H1 (cell line): ENCODE measurements around the gene SLC24A3. TPM values are rescaled to one million over a fixed set of nuclear protein-coding genes. Genes with fewer than 3 reads are reported as not detected.

Source experiments
- CTCF ChIA-PET: fragments of 300-600 bp; sonication (Branson Sonifier 250); formaldehyde crosslinking; loops from one replicate; lab custom pipeline; 2021; ENCODE audit not compliant: partially characterized antibody; lab: Charles Lee
- POLR2A ChIA-PET: fragments of 300-600 bp; sonication (Branson Sonifier 250); formaldehyde crosslinking; loops from one replicate; lab custom pipeline; 2021; ENCODE audit warnings: inconsistent platforms; ENCODE audit not compliant: partially characterized antibody; lab: Charles Lee
- DNase-seq, 2 experiments: peaks; one replicate each; pipeline versions ENCODE4 v3.0.0 to v3.0.0-alpha.2; 2010 to 2022; ENCODE audit warnings: low spot score in 2 of 2, low read depth in 1 of 2, mixed read lengths in 1 of 2
- FAIRE-seq: peaks from 2 replicates; lab custom pipeline; 2011; peaks lifted over from hg19 to GRCh38; lab: Jason Lieb, UNC
- H2AFZ ChIP-seq: 2 replicates; pipeline ENCODE4 v1.8.1; 2012; ENCODE audit warnings: low read length, inconsistent platforms
- H2AK5ac ChIP-seq: 2 replicates; pipeline ENCODE4 v1.6.1; 2013; ENCODE audit warnings: low read depth, low read length
- H2BK120ac ChIP-seq: replicated peaks from 2 replicates; pipeline ENCODE3; 2013; ENCODE audit warnings: low read depth, low read length, inconsistent platforms
- H2BK12ac ChIP-seq: 2 replicates; pipeline ENCODE4 v1.6.1; 2013; ENCODE audit warnings: low read depth, low read length
- H2BK15ac ChIP-seq: 2 replicates; pipeline ENCODE4 v1.6.1; 2013; ENCODE audit warnings: low read length
- H2BK20ac ChIP-seq: 2 replicates; pipeline ENCODE4 v1.6.1; 2013; ENCODE audit warnings: low read length
- H2BK5ac ChIP-seq: 2 replicates; pipeline ENCODE4 v1.6.1; 2013; ENCODE audit warnings: low read depth, low read length
- H3K14ac ChIP-seq: 2 replicates; pipeline ENCODE4 v1.6.1; 2013; ENCODE audit warnings: inconsistent platforms; ENCODE audit not compliant: insufficient read length
- H3K18ac ChIP-seq: 2 replicates; pipeline ENCODE4 v1.6.1; 2013; ENCODE audit warnings: low read length; ENCODE audit errors: extremely low read depth
- H3K23ac ChIP-seq: 2 replicates; pipeline ENCODE4 v1.6.1; 2013; ENCODE audit warnings: inconsistent platforms; ENCODE audit not compliant: insufficient read length
- H3K23me2 ChIP-seq: 2 replicates; pipeline ENCODE4 v1.6.1; 2013; ENCODE audit warnings: low read depth, low read length
- H3K27ac ChIP-seq: 2 replicates; pipeline ENCODE4 v1.6.1; 2011; ENCODE audit warnings: low read depth, low read length, inconsistent platforms
- H3K27me3 ChIP-seq, 4 experiments: replicated peaks in 1 of 4; 1 replicate in 1 of 4; 2 replicates in 3 of 4; pipeline versions ENCODE4 v1.6.1 to v1.8.1; 2011 to 2013; ENCODE audit warnings: low read length in 3 of 4, mild to moderate bottlenecking in 3 of 4, inconsistent platforms in 2 of 4, mixed read lengths in 2 of 4, moderate library complexity in 1 of 4; ENCODE audit not compliant: control insufficient read depth in 3 of 4, insufficient read depth in 3 of 4; ENCODE audit errors: extremely low read depth in 1 of 4
- H3K36me3 ChIP-seq, 4 experiments: 2 replicates each; pipeline versions ENCODE4 v1.6.1 to v1.8.1; 2011 to 2013; ENCODE audit warnings: mild to moderate bottlenecking in 4 of 4, low read length in 3 of 4, moderate library complexity in 2 of 4, control low read depth in 1 of 4, inconsistent platforms in 1 of 4; ENCODE audit not compliant: insufficient read depth in 4 of 4, control insufficient read depth in 2 of 4
- H3K4ac ChIP-seq: replicated peaks from 2 replicates; pipeline ENCODE3; 2013; ENCODE audit warnings: low read length, low read depth, mixed read lengths, inconsistent platforms; ENCODE audit not compliant: insufficient read length
- H3K4me1 ChIP-seq, 4 experiments: replicated peaks in 1 of 4; 1 replicate in 1 of 4; 2 replicates in 3 of 4; pipeline versions ENCODE4 v1.6.1 to v1.8.1; 2011 to 2013; ENCODE audit warnings: low read length in 3 of 4, inconsistent platforms in 2 of 4, mixed read lengths in 1 of 4; ENCODE audit not compliant: insufficient read depth in 4 of 4, control insufficient read depth in 3 of 4
- H3K4me2 ChIP-seq, 2 experiments: 2 replicates each; pipeline versions ENCODE4 v1.6.1 to v1.8.1; 2011 to 2013; ENCODE audit warnings: low read depth in 2 of 2, low read length in 2 of 2, control low read depth in 1 of 2, inconsistent platforms in 1 of 2, mild to moderate bottlenecking in 1 of 2; ENCODE audit not compliant: insufficient read depth in 1 of 2
- H3K4me3 ChIP-seq, 4 experiments: fragments of 200-600, 300-600 bp in 1 of 4; sonication (generic), shearing (Covaris generic), sonication (Bioruptor Twin) in 1 of 4; 2 replicates each; pipeline versions ENCODE4 v1.5.1 to v1.8.1; 2011 to 2016; ENCODE audit warnings: low read length in 4 of 4, low read depth in 3 of 4, control low read depth in 2 of 4, inconsistent platforms in 2 of 4, mild to moderate bottlenecking in 2 of 4, mixed read lengths in 1 of 4, moderate library complexity in 1 of 4; ENCODE audit not compliant: insufficient read depth in 2 of 4; ENCODE audit errors: extremely low read depth in 1 of 4
- H3K56ac ChIP-seq: replicated peaks from 2 replicates; pipeline ENCODE3; 2013; ENCODE audit warnings: low read depth, mild to moderate bottlenecking, mixed read lengths, low read length, inconsistent platforms; ENCODE audit not compliant: insufficient read length
- H3K79me1 ChIP-seq: 2 replicates; pipeline ENCODE4 v1.6.1; 2013; ENCODE audit warnings: low read depth, low read length, control low read depth
- H3K79me2 ChIP-seq, 2 experiments: 2 replicates each; pipeline versions ENCODE4 v1.6.1 to v1.8.1; 2012 to 2013; ENCODE audit warnings: low read length in 2 of 2, mild to moderate bottlenecking in 2 of 2, inconsistent platforms in 1 of 2; ENCODE audit not compliant: insufficient read depth in 2 of 2, control insufficient read depth in 1 of 2
- H3K9ac ChIP-seq, 4 experiments: replicated peaks in 1 of 4; 1 replicate in 1 of 4; 2 replicates in 3 of 4; pipeline versions ENCODE4 v1.6.1 to v1.8.1; 2011 to 2013; ENCODE audit warnings: low read depth in 3 of 4, low read length in 3 of 4, control low read depth in 2 of 4, mild to moderate bottlenecking in 2 of 4, moderate library complexity in 2 of 4, inconsistent platforms in 1 of 4; ENCODE audit errors: extremely low read depth in 1 of 4
- H3K9me3 ChIP-seq, 2 experiments: 2 replicates each; pipeline versions ENCODE4 v1.6.1 to v1.8.1; 2012 to 2013; ENCODE audit warnings: mild to moderate bottlenecking in 2 of 2, moderate library complexity in 2 of 2, control low read depth in 1 of 2, inconsistent platforms in 1 of 2, low read depth in 1 of 2, low read length in 1 of 2, mixed read lengths in 1 of 2; ENCODE audit not compliant: insufficient read depth in 2 of 2
- H4K20me1 ChIP-seq, 2 experiments: replicated peaks in 1 of 2; 2 replicates each; pipeline versions ENCODE3 to v1.8.1; 2011 to 2013; ENCODE audit warnings: inconsistent platforms in 2 of 2, low read length in 2 of 2, mild to moderate bottlenecking in 1 of 2; ENCODE audit not compliant: insufficient read depth in 2 of 2, control insufficient read depth in 1 of 2
- H4K5ac ChIP-seq: 2 replicates; pipeline ENCODE4 v1.6.1; 2013; ENCODE audit warnings: low read length, low read depth, mixed read lengths, inconsistent platforms; ENCODE audit not compliant: insufficient read length
- H4K8ac ChIP-seq: 2 replicates; pipeline ENCODE4 v1.8.0; 2013; ENCODE audit warnings: mild to moderate bottlenecking, moderate library complexity, low read length, inconsistent platforms; ENCODE audit not compliant: insufficient read depth; ENCODE audit errors: extremely low read depth
- H4K91ac ChIP-seq: replicated peaks from 2 replicates; pipeline ENCODE3; 2013; ENCODE audit warnings: low read length, mixed read lengths, inconsistent platforms; ENCODE audit not compliant: insufficient read length
- BCL11A ChIP-seq, 2 experiments: IDR thresholded peaks; one replicate each; pipeline ENCODE4 v1.6.1; 2011; ENCODE audit warnings: low read depth in 2 of 2, low read length in 2 of 2, mild to moderate bottlenecking in 2 of 2
- BRCA1 ChIP-seq: IDR thresholded peaks from 2 replicates; pipeline ENCODE4 v1.6.1; 2012; ENCODE audit warnings: low read depth, low read length, improper control_type of control experiment
- JUND ChIP-seq: IDR thresholded peaks from 2 replicates; pipeline ENCODE4 v1.6.1; 2011; ENCODE audit warnings: mild to moderate bottlenecking, improper control_type of control experiment, low read length
- KDM4A ChIP-seq: IDR thresholded peaks from one replicate; pipeline ENCODE4 v1.7.1; 2012; ENCODE audit warnings: low read depth, mild to moderate bottlenecking, moderate library complexity, low read length, inconsistent platforms; ENCODE audit not compliant: severe bottlenecking
- POLR2A ChIP-seq, 2 experiments: IDR thresholded peaks; 1 replicate in 1 of 2; 2 replicates in 1 of 2; pipeline ENCODE4 v1.6.1; 2011; ENCODE audit warnings: low read depth in 2 of 2, low read length in 2 of 2, mild to moderate bottlenecking in 2 of 2; ENCODE audit errors: control extremely low read depth in 1 of 2
- POLR2AphosphoS5 ChIP-seq: IDR thresholded peaks from 2 replicates; pipeline ENCODE4 v1.6.1; 2011; ENCODE audit warnings: low read depth, low read length
- RAD21 ChIP-seq, 2 experiments: IDR thresholded peaks in 1 of 2; conservative IDR thresholded peaks in 1 of 2; 2 replicates each; pipeline ENCODE4 v1.6.1; 2011; ENCODE audit warnings: low read depth in 2 of 2, low read length in 2 of 2, improper control_type of control experiment in 1 of 2, inconsistent platforms in 1 of 2, mild to moderate bottlenecking in 1 of 2, moderate library complexity in 1 of 2
- SAP30 ChIP-seq: fragments of 300-600 bp; sonication (generic); IDR thresholded peaks from 2 replicates; pipeline ENCODE4 v1.7.1; 2012; ENCODE audit warnings: low read length, moderate library complexity, mild to moderate bottlenecking, inconsistent platforms; ENCODE audit not compliant: insufficient read depth, insufficient replicate concordance
- SRF ChIP-seq: IDR thresholded peaks from 2 replicates; pipeline ENCODE4 v1.6.1; 2011; ENCODE audit warnings: mild to moderate bottlenecking, low read depth, low read length, moderate library complexity
- TAF1 ChIP-seq: IDR thresholded peaks from 2 replicates; pipeline ENCODE4 v1.6.1; 2011; ENCODE audit warnings: mild to moderate bottlenecking, low read depth, low read length
- TEAD4 ChIP-seq: IDR thresholded peaks from 2 replicates; pipeline ENCODE4 v1.6.1; 2012; ENCODE audit warnings: low read depth, low read length, inconsistent platforms, mixed read lengths
- YY1 ChIP-seq: IDR thresholded peaks from 2 replicates; pipeline ENCODE4 v1.6.1; 2011; ENCODE audit warnings: low read depth, mild to moderate bottlenecking, low read length
- ZNF274 ChIP-seq: IDR thresholded peaks from 2 replicates; pipeline ENCODE4 v1.7.0; 2012; ENCODE audit warnings: low read length, borderline replicate concordance; ENCODE audit errors: extremely low read depth
- WGBS, 2 experiments: shearing (Covaris generic) in 1 of 2; methylation state at CpG; one replicate each; pipeline versions ENCODE4 v1.1.6 to v1.1.7; 2013 to 2015; ENCODE audit warnings: low lambda C conversion rate in 2 of 2, mixed read lengths in 2 of 2, inconsistent platforms in 1 of 2, low coverage in 1 of 2, missing lambda C conversion rate in 1 of 2; ENCODE audit not compliant: insufficient replicate concordance in 2 of 2, insufficient coverage in 1 of 2, insufficient read length in 1 of 2; ENCODE audit errors: extremely low coverage in 1 of 2, missing lambda C conversion rate in 1 of 2; 5-methylcytosine and 5-hydroxymethylcytosine counted together
- polyA plus RNA-seq, 7 experiments: library from polyadenylated mRNA; depleted of rRNA in 3 of 7; stranded (reverse) in 5 of 7; unstranded in 2 of 7; fragments of >200 nt in 5 of 7; fragments of 200-250 nt in 2 of 7; gene quantifications; 1 replicate in 5 of 7; 2 replicates in 1 of 7; 4 replicates in 1 of 7; pipeline versions ENCODE4 v1.2.1 to v1.2.3, GENCODE V29; 2011 to 2013; ENCODE audit warnings: missing spikeins in 2 of 7, mixed read lengths in 2 of 7
- total RNA-seq: library from RNA; stranded (reverse); fragmentation: NEBNext Ultra II Directional; extraction: Animal tissue kit (Norgen Biotek cat#: 25700); gene quantifications from 2 replicates; pipeline ENCODE4 v1.2.1, GENCODE V29; 2021
- TF ChIP-seq, protein P1 (sequence below): IDR thresholded peaks from 2 replicates; pipeline ENCODE4 v1.6.1; 2012; ENCODE audit warnings: inconsistent platforms

The SLC24A3 gene
- total and polyA plus RNA-seq, 2 of the 8 experiments (the other 6 are each of a cell fraction or from before 2014, with no cell fraction given), result 4.5 to 6.3 TPM

DNA sequence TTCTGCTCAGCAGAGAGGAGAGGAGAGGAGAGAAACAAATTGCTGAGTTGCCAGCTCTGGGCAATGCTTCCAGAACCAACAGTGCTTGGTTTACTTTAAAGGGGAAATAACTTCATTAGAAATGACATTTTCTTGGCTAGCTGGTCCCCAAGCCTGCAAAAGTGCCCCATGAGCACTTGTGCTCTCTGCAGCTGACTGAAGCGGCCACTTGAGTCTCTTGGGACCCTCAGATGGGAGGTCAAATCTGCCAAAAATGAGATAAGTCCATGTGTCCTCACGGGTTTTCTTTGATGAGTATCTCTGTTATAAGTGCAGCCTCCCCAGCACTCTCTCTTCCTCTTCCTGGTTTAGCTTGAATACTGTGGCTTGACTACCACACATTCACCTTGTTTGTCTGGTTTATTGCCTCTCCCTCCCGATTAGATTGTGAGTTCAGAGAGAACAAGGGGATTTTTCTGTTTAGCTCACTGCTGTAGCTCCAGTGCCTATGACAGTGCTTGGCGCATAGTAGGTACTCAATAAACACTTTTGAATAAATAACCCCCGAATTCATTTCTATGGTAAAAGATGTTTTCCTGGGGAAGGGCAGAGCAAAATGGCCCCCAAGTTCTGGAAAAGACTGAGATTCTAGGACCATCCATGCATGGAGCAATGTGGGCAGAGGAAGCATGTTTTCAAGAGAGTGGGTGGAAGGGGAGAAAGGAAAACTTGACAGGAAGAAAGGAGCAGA, 538.6 kb downstream of the SLC24A3 start:
- peaks cover 0 to 2% (median 0%) of the 10 kb centered on the region in 4 experiments; a peak in 1 of 7 replicates for H3K4me1 ChIP-seq
- H3K4ac ChIP-seq, result no peak overlapping the region
- H3K9me3 ChIP-seq, result no peaks in the 10 kb centered on the region
- DNase-seq (no peak), FAIRE-seq (no peak)
- no peaks in the 10 kb centered on the region for H3K27me3 ChIP-seq
- H2BK120ac ChIP-seq, result no peak overlapping the region
- H3K27ac ChIP-seq, result no peak overlapping the region
- no peak overlapping the region for H2BK5ac ChIP-seq
- ChIA-PET CTCF (interaction anchor here (0.7 to 1.4 kb wide), 2 partner anchors 37 to 88 kb away, joined by 3 read pairs; no protein-coding TSS in a partner anchor), POLR2A (no interaction called here)
- no peak overlapping the region for H3K56ac ChIP-seq
- H3K23ac ChIP-seq, result no peak overlapping the region
- no peak overlapping the region for H2BK20ac ChIP-seq
- no peaks in the 10 kb centered on the region for H3K36me3 ChIP-seq
- no peak overlapping the region for H3K14ac ChIP-seq
- H2AK5ac ChIP-seq, result no peak overlapping the region
- no peaks in the 10 kb centered on the region for H3K79me2 ChIP-seq
- no peak overlapping the region for H3K4me2 ChIP-seq
- no peak overlapping the region for H3K9ac ChIP-seq
- no peak overlapping the region for H2BK12ac ChIP-seq
- no peak overlapping the region for H4K5ac ChIP-seq
- no peaks in the 10 kb centered on the region for H3K23me2 ChIP-seq
- H4K91ac ChIP-seq, result no peak overlapping the region
- H4K20me1 ChIP-seq, result no peaks in the 10 kb centered on the region
- no peaks in the 10 kb centered on the region for H3K79me1 ChIP-seq
- H2BK15ac ChIP-seq, result no peak overlapping the region
- H4K8ac ChIP-seq, result no peak overlapping the region
- no peak for TF ChIP-seq ZNF274
- no peak for TF ChIP-seq YY1
- no peak for TF ChIP-seq SRF
- no peak for TF ChIP-seq POLR2A (IDR thresholded peaks at IDR 0.05; ENCODE audit: control extremely low read depth in 1 of 2, low read depth in 2 of 2, low read length in 2 of 2)
- no peak for TF ChIP-seq KDM4A
- TF ChIP-seq RAD21 (IDR thresholded peaks at IDR 0.05 in 1 of 2, conservative IDR thresholded peaks at IDR 0.05 in 1 of 2; ENCODE audit: low read depth in 2 of 2, low read length in 2 of 2), result no peak
- no peak for TF ChIP-seq BCL11A (IDR thresholded peaks at IDR 0.05; ENCODE audit: low read depth in 2 of 2, low read length in 2 of 2)
- TF ChIP-seq, protein P1, sequence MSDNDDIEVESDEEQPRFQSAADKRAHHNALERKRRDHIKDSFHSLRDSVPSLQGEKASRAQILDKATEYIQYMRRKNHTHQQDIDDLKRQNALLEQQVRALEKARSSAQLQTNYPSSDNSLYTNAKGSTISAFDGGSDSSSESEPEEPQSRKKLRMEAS, result no peak
- TF ChIP-seq JUND, result no peak
- no peak for TF ChIP-seq BRCA1
- TF ChIP-seq TAF1, result no peak
- no peak for TF ChIP-seq POLR2AphosphoS5
- no peak for TF ChIP-seq SAP30
- no peak for TF ChIP-seq TEAD4
- WGBS, 2 experiments, result 92% methylated on average over 5 of the region's 5 CpGs; no CpG with 5 or more reads in 1 of the 2 experiments
- H3K4me3 ChIP-seq, result no peak overlapping the region
- no peak overlapping the region for H2AFZ ChIP-seq
- no peak overlapping the region for H3K18ac ChIP-seq
